EL (cell line): ENCODE data around the gene E2F2.
A peak's percentile ranks its signal among the peaks of the same experiment; 100 is the strongest.
"Not testable (repeated sequence)": the region's sequence is repeated elsewhere in the genome, so short reads cannot be mapped to it uniquely, and the experiment has no call there.

Source experiments
- DNase-seq: peaks from one replicate; pipeline ENCODE4 v3.0.0-alpha.2; 2016

The E2F2 gene

DNA sequence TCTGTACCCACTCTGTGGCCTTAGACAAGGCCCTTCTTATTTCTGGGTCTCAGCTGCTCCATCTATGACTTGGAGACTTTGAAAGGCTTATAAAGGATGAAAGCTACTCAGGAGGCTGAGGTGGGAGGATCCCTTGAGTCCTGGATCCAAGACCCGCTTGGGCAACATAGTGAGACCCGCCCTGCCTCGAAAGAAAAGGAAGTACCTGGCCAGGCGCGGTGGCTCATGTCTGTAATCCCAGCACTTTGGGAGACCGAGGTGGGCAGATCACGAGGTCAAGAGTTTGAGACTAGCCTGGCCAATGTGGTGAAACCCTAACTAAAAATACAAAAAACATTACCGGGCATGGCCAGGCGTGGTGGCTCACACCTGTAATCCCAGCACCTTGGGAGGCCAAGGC, 14.8 kb upstream of the E2F2 start:
- no peak for DNase-seq

- peak; percentile 85 for DNase-seq
Measured at GRCh38 chr1:23544444-23545389, 13.7 kb upstream of the E2F2 start.

DNA sequence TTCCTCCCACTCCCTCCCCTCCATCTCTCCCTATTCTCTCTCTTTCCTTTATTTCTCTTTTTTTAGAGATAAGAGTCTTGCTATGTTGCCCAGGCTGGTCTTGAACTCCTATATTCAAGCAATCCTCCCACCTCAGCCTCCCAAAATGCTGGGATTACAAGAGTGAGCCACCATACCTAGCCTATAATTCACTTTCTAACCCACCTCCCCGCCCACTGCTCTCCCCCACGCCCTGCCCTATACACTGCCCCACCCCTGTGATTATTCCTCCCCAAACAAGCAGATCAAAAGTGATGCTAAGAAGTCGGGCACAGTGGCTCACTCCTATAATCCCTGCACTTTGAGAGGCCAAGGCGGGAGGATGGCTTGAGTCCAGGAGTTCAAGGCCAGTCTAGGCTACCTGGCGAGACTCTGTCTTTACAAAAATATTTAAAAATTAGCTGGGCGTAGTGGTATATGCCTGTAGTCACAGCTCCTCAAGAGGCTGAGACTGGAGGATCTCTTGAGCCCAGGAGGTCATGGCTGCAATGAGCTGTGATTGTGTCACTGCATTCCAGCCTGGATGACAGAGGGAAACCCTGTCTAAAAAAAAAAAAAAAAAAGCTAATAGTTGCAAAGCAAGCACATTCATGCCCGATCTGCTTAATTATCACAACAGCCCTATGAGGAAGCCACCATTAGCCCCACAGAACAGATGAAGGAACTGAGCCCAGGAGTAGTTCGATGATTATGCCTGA, 12.8 kb upstream of the E2F2 start:
- DNase-seq: peak; percentile 64

GRCh38 chr1:23542940-23543339, 11.9 kb upstream of the E2F2 start:
- DNase-seq: not testable (repeated sequence)

DNA sequence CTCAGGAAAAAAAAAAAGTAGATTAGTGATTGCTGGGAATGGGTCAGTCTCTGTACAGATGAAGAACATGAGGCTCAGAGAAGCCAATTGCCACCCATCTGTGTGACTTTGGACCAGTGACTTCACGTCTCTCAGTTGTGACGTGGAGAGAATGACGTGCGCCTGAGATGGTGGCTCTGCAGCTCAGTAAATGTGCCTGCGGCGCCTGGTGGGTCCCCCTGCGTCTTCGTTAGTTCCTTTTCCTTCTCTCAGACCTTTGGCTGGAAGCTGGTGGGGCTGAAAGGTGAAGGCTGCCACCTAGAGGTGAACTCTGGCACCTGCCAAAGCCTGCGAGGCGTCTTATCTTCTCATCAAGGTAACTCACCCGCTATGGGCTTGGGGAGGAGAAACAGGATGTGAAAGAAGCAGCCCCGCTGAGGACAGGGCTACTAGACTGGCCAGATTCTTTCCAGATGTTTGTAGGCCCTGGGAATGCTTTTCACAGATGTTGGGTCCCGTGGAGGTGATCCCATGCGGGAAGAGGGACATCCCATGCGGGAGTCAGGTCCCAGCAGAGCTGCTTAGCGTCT, 8.7 kb upstream of the E2F2 start:
- peak; percentile 95 for DNase-seq

DNA sequence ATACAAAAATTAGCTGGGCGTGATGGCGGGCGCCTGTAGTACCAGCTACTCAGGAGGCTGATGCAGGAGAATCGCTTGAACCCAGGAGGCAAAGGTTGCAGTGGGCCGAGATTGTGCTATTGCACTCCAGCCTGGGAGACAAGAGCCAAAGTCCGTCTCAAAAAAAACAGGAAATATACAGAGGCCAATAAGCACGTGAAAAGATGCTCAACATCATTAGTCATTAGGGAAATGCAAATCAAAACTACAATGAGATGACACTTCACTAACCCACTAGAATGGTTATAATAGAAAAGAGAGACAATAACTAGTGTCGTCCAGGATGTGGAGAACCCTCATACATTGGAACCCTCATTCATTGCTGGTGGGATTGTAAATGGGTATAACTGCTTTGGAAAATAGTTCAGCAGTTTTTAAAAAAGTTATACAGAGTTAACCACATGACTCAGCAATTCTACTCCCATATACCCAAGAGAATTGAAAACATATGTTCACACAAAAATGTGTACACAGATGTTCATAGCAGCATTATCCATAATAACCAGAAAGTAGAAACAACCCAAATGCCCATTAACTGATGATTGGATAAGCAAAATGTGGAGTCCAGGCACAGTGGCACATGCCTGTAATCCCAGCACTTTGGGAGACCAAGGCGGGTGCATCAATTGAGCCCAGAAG, 6.4 kb upstream of the E2F2 start:
- peak; percentile 50 for DNase-seq

DNA sequence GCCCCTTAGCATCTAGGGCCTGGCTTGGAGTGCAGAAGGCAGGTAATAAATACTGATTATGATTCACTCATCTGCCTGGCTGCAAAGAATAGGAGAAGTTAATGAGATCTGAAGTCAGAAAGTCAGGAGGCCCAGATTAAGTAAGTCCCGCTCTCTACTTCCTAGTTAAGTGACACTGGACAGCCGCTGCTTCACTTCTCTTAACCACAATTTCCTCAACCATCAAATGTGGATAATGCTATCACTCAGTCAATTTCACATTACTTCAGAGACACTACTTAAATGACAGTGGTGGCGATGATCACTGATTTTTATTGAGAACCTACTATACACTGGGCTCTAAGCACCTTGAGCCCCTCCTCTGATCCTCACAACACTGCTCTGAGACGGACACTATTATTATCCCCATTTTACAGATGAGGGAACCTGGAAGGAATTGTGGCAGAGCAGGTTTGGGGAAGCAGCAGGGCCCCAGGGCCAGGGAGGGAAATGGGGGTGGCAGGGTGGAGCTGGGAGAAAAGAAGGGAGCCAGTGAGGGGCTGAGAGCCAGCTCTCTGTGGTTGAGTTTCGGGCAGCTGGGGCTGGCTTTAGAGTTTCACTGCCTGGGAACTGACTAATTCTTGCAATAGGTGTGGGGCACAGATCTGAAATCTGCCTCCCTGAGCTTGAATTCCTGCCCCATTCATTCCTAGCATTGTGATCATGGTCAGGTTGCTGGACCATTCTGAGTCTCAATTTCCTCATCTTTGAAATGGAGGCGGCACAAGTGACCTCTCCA, 2.4 kb upstream of the E2F2 start:
- no peak for DNase-seq

- no peak for DNase-seq
Measured at GRCh38 chr1:23531562-23532094, 595 bp upstream of the E2F2 start.

GRCh38 chr1:23530087-23530746, 816 bp downstream of the E2F2 start:
- no peak for DNase-seq

DNA sequence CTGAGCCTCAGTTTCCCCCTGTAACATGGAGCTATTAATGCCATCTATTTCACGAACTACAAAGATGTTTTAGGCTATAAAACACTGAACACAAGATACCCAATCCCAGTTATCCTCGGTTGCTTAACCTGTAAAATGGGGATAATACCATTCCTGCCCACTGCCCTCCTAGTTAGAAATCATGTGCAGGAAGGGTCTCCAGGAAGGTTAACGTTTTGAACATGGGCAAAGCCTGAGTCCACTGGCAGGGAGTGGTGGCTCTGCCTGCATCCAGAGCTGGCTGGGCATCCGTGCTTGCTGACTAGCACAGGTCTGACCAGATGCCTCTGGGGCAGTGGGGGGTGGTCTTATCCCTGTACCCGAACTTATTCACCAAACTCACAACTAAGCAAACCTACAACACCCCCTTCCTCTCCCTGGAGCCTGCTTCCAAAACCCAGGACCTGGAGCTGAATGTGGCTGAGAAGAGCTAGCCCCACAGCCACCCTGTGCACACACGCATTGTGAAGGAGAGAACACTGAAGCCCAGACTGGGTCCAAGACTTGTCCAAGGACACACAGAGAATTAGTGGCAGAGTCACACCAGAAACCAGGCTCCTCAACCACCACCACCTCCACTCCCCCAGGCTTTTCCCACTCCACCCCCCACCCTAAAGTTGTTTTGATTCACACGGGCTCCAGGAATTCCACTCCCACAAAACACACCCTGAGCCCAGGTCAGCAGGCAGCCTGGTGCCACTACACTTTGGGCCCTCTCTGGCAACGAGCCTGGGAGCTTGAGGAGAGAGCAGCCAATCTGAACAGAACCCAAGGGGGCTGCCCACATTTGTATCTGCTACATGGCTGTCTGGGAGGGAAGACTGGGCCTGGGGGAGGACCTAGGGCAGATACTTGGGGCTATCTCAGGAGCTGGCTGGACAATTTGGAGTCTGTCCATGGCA, 1.6 kb downstream of the E2F2 start:
- peak; percentile 26 for DNase-seq

GRCh38 chr1:23528250-23528978, 2.6 kb downstream of the E2F2 start:
- peak; percentile 87 for DNase-seq

- DNase-seq: no peak
Measured at GRCh38 chr1:23527900-23528249, 3.2 kb downstream of the E2F2 start.

DNA sequence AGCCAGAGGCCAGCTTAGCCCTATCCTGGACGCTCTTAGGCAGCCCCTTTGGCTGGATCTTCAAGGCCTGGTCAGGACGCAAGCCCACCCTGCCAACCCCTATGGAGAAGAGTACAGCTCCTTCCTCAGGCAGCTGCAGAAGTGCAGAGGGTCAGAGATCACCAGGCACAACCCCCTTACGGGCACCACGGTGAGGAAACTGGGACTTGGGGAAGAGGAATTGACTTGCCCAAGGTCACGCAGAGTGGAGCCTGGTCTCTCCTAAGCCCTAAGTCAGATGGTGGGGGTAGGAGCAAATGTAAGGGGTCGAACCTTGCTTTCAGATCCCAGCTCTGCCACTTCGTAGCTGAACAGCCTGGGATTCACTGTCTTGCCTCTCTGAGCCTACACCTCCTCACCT, 3.7 kb downstream of the E2F2 start:
- DNase-seq: no peak

DNA sequence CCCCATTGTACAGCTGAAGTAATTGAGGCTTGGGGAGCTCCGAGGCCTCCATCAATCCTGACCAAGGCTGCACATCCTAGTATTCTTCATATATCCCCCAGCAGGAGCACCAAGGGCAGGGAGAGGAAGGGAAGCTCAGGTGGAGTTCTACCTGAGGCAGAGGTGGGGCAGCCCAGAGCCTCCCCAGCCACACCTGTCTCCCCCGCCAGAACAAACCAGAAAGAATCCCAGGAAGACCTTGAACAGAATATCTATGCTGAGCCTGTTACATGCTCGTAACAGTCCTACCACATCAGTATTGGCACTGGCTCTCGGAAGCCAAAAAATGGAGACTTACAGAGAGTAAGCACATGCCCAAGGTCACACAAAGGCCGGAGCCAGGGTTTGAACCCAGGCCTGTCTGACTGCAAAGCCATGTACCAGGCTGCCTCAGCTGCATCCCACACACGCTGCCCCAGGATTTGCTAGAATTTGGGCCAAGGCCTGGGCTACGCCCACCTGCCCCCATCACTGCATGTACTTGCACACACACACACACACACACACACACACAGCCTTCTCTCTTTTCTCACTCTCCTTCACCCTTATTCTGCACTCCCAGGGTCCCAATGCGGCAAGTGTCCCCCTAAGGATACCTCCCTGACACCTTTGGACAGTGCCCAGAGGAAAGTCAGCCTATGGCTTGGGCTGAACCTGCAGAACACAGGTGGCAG, 4.5 kb downstream of the E2F2 start:
- no peak for DNase-seq

GRCh38 chr1:23525558-23526250, 5.3 kb downstream of the E2F2 start:
- DNase-seq: no peak

GRCh38 chr1:23524716-23525401, 6.2 kb downstream of the E2F2 start:
- DNase-seq: no peak

DNA sequence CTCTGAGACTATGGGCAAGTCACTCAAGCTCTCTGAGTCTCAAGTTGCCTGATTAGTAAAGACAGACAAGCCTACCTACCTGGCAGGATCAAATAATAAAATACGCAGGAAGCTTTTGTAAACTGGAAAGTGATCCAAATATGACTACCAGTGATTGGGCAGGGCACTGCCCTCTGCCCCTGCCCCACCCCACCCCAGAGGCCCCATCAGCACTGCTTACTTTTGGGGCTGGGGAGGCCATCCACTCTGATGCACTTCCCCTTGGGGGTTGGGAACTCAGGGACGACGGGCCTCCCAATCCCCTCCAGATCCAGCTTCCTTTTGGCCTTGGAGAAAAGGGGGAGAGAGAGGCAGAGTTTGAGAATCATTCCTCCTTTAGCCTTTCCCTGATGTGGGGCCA, 6.9 kb downstream of the E2F2 start:
- DNase-seq: no peak
